CD4-positive, alpha-beta memory T cell (primary cell): Measurements from ENCODE around the gene GLE1. TPM values are rescaled to one million over a fixed set of nuclear protein-coding genes. Genes with fewer than 3 reads are reported as not detected.

ENCODE experiments used
- CTCF ChIA-PET: fragments of 350-600 bp; sonication (Branson Sonifier 250); formaldehyde crosslinking; loops from one replicate; lab custom pipeline; 2021; ENCODE audit warnings: inconsistent platforms; ENCODE audit not compliant: partially characterized antibody; lab: Charles Lee
- POLR2A ChIA-PET: fragments of 350-600 bp; sonication (Branson Sonifier 250); formaldehyde crosslinking; loops from one replicate; lab custom pipeline; 2021; ENCODE audit not compliant: partially characterized antibody; lab: Charles Lee
- DNase-seq, 5 donors: peaks; one replicate each; pipeline versions ENCODE4 v3.0.0 to v3.0.0-alpha.2; 2020 to 2022; ENCODE audit warnings: mixed read lengths in 1 of 5
- H3K27ac ChIP-seq: one replicate; pipeline ENCODE4 v1.7.0; 2013; ENCODE audit warnings: low read depth, low read length
- H3K27me3 ChIP-seq: 2 replicates; pipeline ENCODE4 v1.7.0; 2013; ENCODE audit warnings: mild to moderate bottlenecking, low read length, moderate library complexity; ENCODE audit not compliant: insufficient read depth
- H3K36me3 ChIP-seq: 2 replicates; pipeline ENCODE4 v1.7.0; 2013; ENCODE audit warnings: mild to moderate bottlenecking, low read length, moderate library complexity; ENCODE audit not compliant: insufficient read depth
- H3K4me1 ChIP-seq: 2 replicates; pipeline ENCODE4 v1.7.0; 2013; ENCODE audit warnings: mild to moderate bottlenecking, low read length, moderate library complexity; ENCODE audit not compliant: insufficient read depth
- H3K4me3 ChIP-seq, 2 donors: one replicate each; pipeline ENCODE4 v1.7.0; 2013; ENCODE audit warnings: low read length in 2 of 2, mild to moderate bottlenecking in 1 of 2
- H3K9me3 ChIP-seq, 2 donors: one replicate each; pipeline ENCODE4 v1.7.0; 2013; ENCODE audit warnings: low read length in 2 of 2, control low read depth in 1 of 2; ENCODE audit not compliant: control insufficient read depth in 1 of 2
- H3K27ac Mint-ChIP-seq, 7 donors: one replicate each; pipeline ENCODE4 v1.8.0; 2020 to 2021; ENCODE audit warnings: mixed read lengths in 7 of 7, mild to moderate bottlenecking in 6 of 7, inconsistent platforms in 3 of 7, moderate library complexity in 3 of 7
- H3K27me3 Mint-ChIP-seq, 2 donors: one replicate each; pipeline ENCODE4 v1.8.0; 2020 to 2021; ENCODE audit warnings: mixed read lengths in 2 of 2
- H3K36me3 Mint-ChIP-seq, 2 donors: one replicate each; pipeline ENCODE4 v1.8.0; 2020 to 2021; ENCODE audit warnings: mixed read lengths in 2 of 2, inconsistent platforms in 1 of 2, mild to moderate bottlenecking in 1 of 2
- H3K4me1 Mint-ChIP-seq, 4 donors: one replicate each; pipeline ENCODE4 v1.8.0; 2020 to 2021; ENCODE audit warnings: mixed read lengths in 4 of 4, mild to moderate bottlenecking in 1 of 4
- H3K4me3 Mint-ChIP-seq, 8 donors: one replicate each; pipeline ENCODE4 v1.8.0; 2020 to 2021; ENCODE audit warnings: mixed read lengths in 8 of 8, mild to moderate bottlenecking in 7 of 8, moderate library complexity in 6 of 8, inconsistent platforms in 3 of 8
- H3K9me3 Mint-ChIP-seq, 8 donors: one replicate each; pipeline ENCODE4 v1.8.0; 2020 to 2021; ENCODE audit warnings: mixed read lengths in 8 of 8, mild to moderate bottlenecking in 5 of 8, inconsistent platforms in 3 of 8, moderate library complexity in 1 of 8
- intact Hi-C: fragments of 100-400 bp; cut with micrococcal nuclease; formaldehyde crosslinking; loops from one replicate; pipeline ENCODE4 v1.15.1; 2023
- polyA plus RNA-seq, 2 donors: library from polyadenylated mRNA; unstranded; fragments of 300-500 nt; fragmentation: Illumina TruSeq; gene quantifications; one replicate each; pipeline ENCODE4 v1.2.3, GENCODE V29; 2021
- total RNA-seq, 2 experiments: library from RNA; stranded (reverse); gene quantifications; one replicate each; pipeline ENCODE4 v1.2.3, GENCODE V29; 2021

GLE1 gene
- total and polyA plus RNA-seq, 4 experiments from 2014 or later: 22.4 to 32.2 (median 31.2) TPM

DNA sequence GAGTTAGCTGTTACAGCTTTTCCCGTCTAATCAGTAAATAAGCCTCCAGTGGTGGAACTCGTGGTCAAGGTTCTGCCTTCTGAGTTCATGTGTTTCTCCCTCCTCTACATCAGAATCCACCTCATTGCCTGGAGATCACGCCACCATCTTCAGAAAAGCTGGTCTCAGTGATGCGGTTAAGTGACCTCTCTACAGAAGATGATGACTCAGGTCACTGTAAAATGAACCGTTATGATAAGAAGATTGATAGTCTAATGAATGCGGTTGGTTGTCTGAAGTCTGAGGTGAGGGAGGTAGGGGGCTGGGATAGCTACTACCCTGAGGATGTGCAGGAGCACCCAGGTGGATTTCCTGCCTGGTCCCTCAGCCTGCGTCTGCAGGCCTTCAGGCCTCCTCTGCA is 35.4 kb upstream of the GLE1 start:
- Histone ChIP-seq H3K27me3 (no peaks in the 10 kb centered on the region), H3K4me3 (no peak overlapping the region), H3K36me3 (peaks cover 26% of the 10 kb centered on the region), H3K27ac (no peak overlapping the region), H3K9me3 (no peaks in the 10 kb centered on the region), H3K4me1 (no peaks in the 10 kb centered on the region)
- H3K4me3 Mint-ChIP-seq: no peak overlapping the region
- intact Hi-C loops: no loop called here
- POLR2A ChIA-PET: interaction anchor here (1.4 kb wide), 1 partner anchor 93 kb away, joined by 3 read pairs; no protein-coding TSS in a partner anchor
- no peaks in the 10 kb centered on the region for H3K9me3 Mint-ChIP-seq
- H3K4me1 Mint-ChIP-seq: peaks cover 0 to 5% (median 2%) of the 10 kb centered on the region in 4 donors
- CTCF ChIA-PET: interaction anchor here (1.1 kb wide), 1 partner anchor 49 kb away, joined by 3 read pairs; no protein-coding TSS in a partner anchor
- H3K27me3 Mint-ChIP-seq: no peaks in the 10 kb centered on the region
- no peak for DNase-seq
- peaks cover 15 to 34% of the 10 kb centered on the region in 2 donors for H3K36me3 Mint-ChIP-seq
- H3K27ac Mint-ChIP-seq: no peak overlapping the region

DNA sequence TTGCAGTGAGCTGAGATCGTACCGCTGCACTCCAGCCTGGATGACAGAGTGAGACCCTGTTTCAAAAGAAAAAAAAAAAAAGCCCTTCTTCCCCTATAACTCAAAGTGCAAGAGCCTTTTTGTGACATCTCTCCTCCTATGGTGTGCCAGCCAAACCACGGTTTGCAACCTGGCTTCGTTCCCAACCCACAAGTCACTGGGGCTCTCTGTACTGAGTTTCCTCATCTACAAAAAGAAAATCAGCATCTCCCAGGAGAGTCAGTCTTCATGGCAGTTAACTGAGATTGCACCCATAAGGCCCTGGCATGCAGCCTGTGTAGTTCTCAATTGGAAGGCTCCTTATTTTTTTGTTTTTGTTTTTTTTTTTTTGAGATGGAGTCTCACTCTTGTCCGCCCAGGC is 34.0 kb upstream of the GLE1 start:
- Histone ChIP-seq H3K4me1 (no peaks in the 10 kb centered on the region), H3K27me3 (no peaks in the 10 kb centered on the region), H3K27ac (no peak overlapping the region), H3K4me3 (no peak overlapping the region), H3K36me3 (peaks cover 26% of the 10 kb centered on the region), H3K9me3 (no peaks in the 10 kb centered on the region)
- H3K27ac Mint-ChIP-seq: peak overlapping the region in 2 of 7 donors; percentile 59 to 89
- CTCF ChIA-PET: no interaction called here
- peaks cover 25 to 41% of the 10 kb centered on the region in 2 donors for H3K36me3 Mint-ChIP-seq
- no peaks in the 10 kb centered on the region for H3K27me3 Mint-ChIP-seq
- no peaks in the 10 kb centered on the region for H3K9me3 Mint-ChIP-seq
- H3K4me3 Mint-ChIP-seq: no peak overlapping the region
- intact Hi-C loops: no loop called here
- POLR2A ChIA-PET: no interaction called here
- H3K4me1 Mint-ChIP-seq: peaks cover 0 to 5% (median 2%) of the 10 kb centered on the region in 4 donors
- DNase-seq: no peak

DNA sequence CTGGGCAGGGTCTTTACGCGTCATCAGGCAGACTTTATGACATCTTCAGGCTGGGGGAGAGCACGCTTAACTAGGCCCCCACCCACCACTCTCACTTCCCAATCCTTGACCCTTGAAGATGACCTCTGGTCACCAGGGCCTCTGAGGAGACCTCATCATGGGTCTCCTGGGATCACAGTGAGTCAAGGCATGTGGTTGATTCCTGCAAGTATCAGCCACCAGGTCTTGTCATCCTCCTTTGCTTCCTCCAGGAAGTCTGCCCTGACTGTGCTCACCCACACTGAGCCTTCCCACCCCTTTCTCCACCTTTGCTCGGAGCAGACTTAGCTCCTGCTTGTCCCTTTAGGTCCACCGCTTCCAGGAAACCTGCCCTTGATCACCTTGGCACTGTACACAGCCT is 31.4 kb upstream of the GLE1 start:
- peaks cover 0 to 5% (median 2%) of the 10 kb centered on the region in 4 donors for H3K4me1 Mint-ChIP-seq
- Histone ChIP-seq H3K36me3 (peaks cover 23% of the 10 kb centered on the region), H3K27me3 (no peaks in the 10 kb centered on the region), H3K9me3 (no peaks in the 10 kb centered on the region), H3K27ac (no peak overlapping the region), H3K4me1 (no peaks in the 10 kb centered on the region), H3K4me3 (no peak overlapping the region)
- POLR2A ChIA-PET: no interaction called here
- H3K27me3 Mint-ChIP-seq: no peaks in the 10 kb centered on the region
- H3K9me3 Mint-ChIP-seq: no peaks in the 10 kb centered on the region
- CTCF ChIA-PET: no interaction called here
- DNase-seq: no peak
- H3K27ac Mint-ChIP-seq: peak overlapping the region in 1 of 7 donors; percentile 59
- H3K36me3 Mint-ChIP-seq: peaks cover 32 to 48% of the 10 kb centered on the region in 2 donors
- intact Hi-C loops: no loop called here
- H3K4me3 Mint-ChIP-seq: no peak overlapping the region

DNA sequence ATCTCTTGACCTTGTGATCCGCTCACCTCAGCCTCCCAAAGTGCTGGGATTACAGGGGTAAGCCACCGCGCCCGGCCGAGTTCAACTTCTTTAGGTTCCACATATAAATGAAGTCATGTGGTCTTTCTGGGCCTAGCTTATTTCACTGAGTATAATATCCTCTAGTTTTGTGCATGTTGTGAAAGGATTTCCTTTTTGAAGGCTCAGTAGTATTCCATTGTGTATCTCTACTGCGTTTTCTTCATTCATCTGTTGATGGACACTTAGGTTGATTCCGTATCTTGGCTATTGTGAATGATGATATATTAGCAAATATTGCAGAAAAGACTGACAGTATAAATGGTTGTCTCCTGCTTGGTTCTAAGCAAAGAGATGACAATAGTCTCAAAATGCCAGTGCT is 28.7 kb upstream of the GLE1 start:
- DNase-seq: no peak
- Histone ChIP-seq H3K27ac (no peak overlapping the region), H3K4me3 (no peak overlapping the region), H3K9me3 (no peaks in the 10 kb centered on the region), H3K36me3 (peaks cover 27% of the 10 kb centered on the region), H3K4me1 (no peaks in the 10 kb centered on the region), H3K27me3 (no peaks in the 10 kb centered on the region)
- Mint-ChIP-seq H3K4me1 (no peaks in the 10 kb centered on the region), H3K9me3 (no peaks in the 10 kb centered on the region), H3K4me3 (no peak overlapping the region), H3K27ac (no peak overlapping the region), H3K27me3 (no peaks in the 10 kb centered on the region), H3K36me3 (peaks cover 41 to 53% of the 10 kb centered on the region in 2 donors)
- ChIA-PET CTCF (no interaction called here), POLR2A (no interaction called here)
- intact Hi-C loops: no loop called here

DNA sequence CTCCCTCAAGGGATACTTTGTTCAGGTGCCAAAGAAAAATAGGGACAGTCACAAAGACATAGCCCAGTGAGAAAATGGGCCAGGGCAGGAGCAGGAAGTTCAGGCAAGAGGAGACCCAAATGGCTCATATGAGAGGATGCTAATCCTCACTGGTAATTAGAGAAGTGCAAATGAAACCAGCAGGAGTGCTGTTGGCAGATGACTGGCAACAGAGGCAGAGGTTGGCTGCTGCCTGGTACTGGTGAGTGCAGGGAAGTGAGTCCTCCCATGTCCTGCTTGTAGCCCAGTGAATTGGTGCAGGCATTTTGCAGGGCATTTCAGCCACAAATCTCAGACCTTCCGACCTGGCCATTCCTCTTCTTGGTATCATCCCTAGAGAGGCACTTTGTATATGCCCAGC is 25.3 kb upstream of the GLE1 start:
- H3K4me3 ChIP-seq: no peak overlapping the region
- CTCF ChIA-PET: no interaction called here
- DNase-seq: no peak
- H3K4me1 ChIP-seq: no peaks in the 10 kb centered on the region
- Mint-ChIP-seq H3K27me3 (no peaks in the 10 kb centered on the region), H3K4me3 (no peak overlapping the region), H3K4me1 (no peaks in the 10 kb centered on the region), H3K9me3 (no peaks in the 10 kb centered on the region), H3K36me3 (peaks cover 47 to 54% of the 10 kb centered on the region in 2 donors), H3K27ac (peak overlapping the region in 1 of 7 donors; percentile 63)
- H3K36me3 ChIP-seq: peaks cover 41% of the 10 kb centered on the region
- no peaks in the 10 kb centered on the region for H3K9me3 ChIP-seq
- no peaks in the 10 kb centered on the region for H3K27me3 ChIP-seq
- POLR2A ChIA-PET: no interaction called here
- H3K27ac ChIP-seq: no peak overlapping the region
- intact Hi-C loops: no loop called here

DNA sequence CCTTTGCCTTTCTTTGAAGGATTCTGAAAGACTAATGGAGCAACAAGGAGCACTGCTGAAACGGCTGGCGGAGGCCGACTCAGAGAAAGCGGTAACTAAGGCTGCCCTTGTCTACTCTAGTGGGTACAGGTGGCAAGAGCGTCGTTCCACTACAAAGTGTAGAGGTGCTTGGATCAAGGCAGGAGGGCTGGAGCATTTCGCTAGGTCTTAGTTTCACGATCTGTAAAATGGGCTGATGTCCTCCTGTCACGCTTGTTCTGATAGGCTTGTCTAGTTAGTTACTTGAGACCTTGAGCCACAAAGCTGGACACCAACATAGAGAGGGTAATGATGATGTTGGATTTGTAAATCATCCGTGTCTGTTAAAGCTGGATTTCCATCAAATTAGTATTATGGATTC is 23.0 kb upstream of the GLE1 start:
- peaks cover 44 to 59% of the 10 kb centered on the region in 2 donors for H3K36me3 Mint-ChIP-seq
- CTCF ChIA-PET: no interaction called here
- H3K9me3 Mint-ChIP-seq: no peaks in the 10 kb centered on the region

DNA sequence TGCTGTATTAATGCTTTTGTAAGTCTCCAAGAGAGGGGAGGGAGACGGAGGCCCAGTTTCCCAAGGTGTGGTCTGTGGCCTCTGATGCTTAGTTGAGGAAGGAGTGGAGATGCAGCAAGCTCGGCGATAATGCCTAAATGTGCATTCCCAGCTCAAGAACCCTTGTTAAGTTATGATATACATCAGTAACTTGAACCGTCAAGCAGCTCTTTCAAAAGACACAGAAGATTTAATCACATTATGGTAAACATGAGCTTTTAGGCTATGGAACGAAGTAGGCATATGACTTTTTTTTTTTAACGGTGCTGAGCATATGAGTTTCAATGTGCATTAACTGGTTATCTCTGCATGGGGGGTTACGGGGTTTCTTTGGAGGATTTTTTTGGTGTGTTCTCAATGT is 22.3 kb upstream of the GLE1 start:
- POLR2A ChIA-PET: no interaction called here
- intact Hi-C loops: no loop called here
- H3K9me3 ChIP-seq: no peaks in the 10 kb centered on the region
- Mint-ChIP-seq H3K27me3 (no peaks in the 10 kb centered on the region), H3K9me3 (no peaks in the 10 kb centered on the region), H3K4me3 (no peak overlapping the region), H3K27ac (peak overlapping the region in 1 of 7 donors; percentile 17), H3K4me1 (no peaks in the 10 kb centered on the region), H3K36me3 (peaks cover 47 to 65% of the 10 kb centered on the region in 2 donors)
- no peak overlapping the region for H3K27ac ChIP-seq
- no peak overlapping the region for H3K4me3 ChIP-seq
- peaks cover 63% of the 10 kb centered on the region for H3K36me3 ChIP-seq
- CTCF ChIA-PET: interaction anchor here (0.5 kb wide), 1 partner anchor 205 kb away, joined by 3 read pairs; no protein-coding TSS in a partner anchor
- no peaks in the 10 kb centered on the region for H3K27me3 ChIP-seq
- H3K4me1 ChIP-seq: no peaks in the 10 kb centered on the region
- DNase-seq: no peak

More for the DNA sequence above, 23.0 kb upstream of the GLE1 start:
- Histone ChIP-seq H3K27me3 (no peaks in the 10 kb centered on the region), H3K9me3 (no peaks in the 10 kb centered on the region), H3K4me3 (no peak overlapping the region), H3K36me3 (peaks cover 57% of the 10 kb centered on the region), H3K27ac (no peak overlapping the region), H3K4me1 (no peaks in the 10 kb centered on the region)
- Mint-ChIP-seq H3K4me1 (no peaks in the 10 kb centered on the region), H3K4me3 (no peak overlapping the region), H3K27me3 (no peaks in the 10 kb centered on the region), H3K27ac (no peak overlapping the region)
- POLR2A ChIA-PET: no interaction called here
- DNase-seq: no peak
- intact Hi-C loops: no loop called here
